Esophagus muscularis mucosa (tissue), 4 donors: Measurements from ENCODE around the gene BLID.

Source experiments
- CTCF ChIP-seq, 3 experiments: fragments of 200-600 bp in 2 of 3; fragments of 450-650 bp in 1 of 3; sonication (generic) in 2 of 3; IDR thresholded peaks; one replicate each; pipeline ENCODE4 v1.5.1; 2017 to 2019; ENCODE audit warnings: antibody characterized with exemption in 3 of 3, mild to moderate bottlenecking in 2 of 3, moderate library complexity in 1 of 3
- EP300 ChIP-seq: sonication (generic); formaldehyde crosslinking; IDR thresholded peaks from one replicate; pipeline ENCODE4 v1.6.1; 2017; ENCODE audit warnings: antibody characterized with exemption
- POLR2A ChIP-seq: fragments of 450-650 bp; IDR thresholded peaks from one replicate; pipeline ENCODE4 v1.6.1; 2017; ENCODE audit warnings: antibody characterized with exemption, moderate library complexity, mild to moderate bottlenecking, low read depth
- POLR2AphosphoS5 ChIP-seq, 2 donors: sonication (generic); formaldehyde crosslinking; IDR thresholded peaks; one replicate each; pipeline ENCODE4 v1.6.1; 2017; ENCODE audit warnings: antibody characterized with exemption in 2 of 2

- peak; percentile 67 to 78 (median 74) for TF ChIP-seq CTCF (IDR thresholded peaks at IDR 0.05)
- TF ChIP-seq POLR2A, result no peak
- TF ChIP-seq EP300, result no peak
- TF ChIP-seq POLR2AphosphoS5 (IDR thresholded peaks at IDR 0.05), result peak; percentile 54 to 63
Measured at GRCh38 chr11:122101625-122102291, 14.3 kb downstream of the BLID start.
